H1 (cell line): ENCODE measurements around the gene MOB3B. TPM values are rescaled to one million over a fixed set of nuclear protein-coding genes. Genes with fewer than 3 reads are reported as not detected.

Source experiments
- CTCF ChIA-PET: fragments of 300-600 bp; sonication (Branson Sonifier 250); formaldehyde crosslinking; loops from one replicate; lab custom pipeline; 2021; ENCODE audit not compliant: partially characterized antibody; lab: Charles Lee
- POLR2A ChIA-PET: fragments of 300-600 bp; sonication (Branson Sonifier 250); formaldehyde crosslinking; loops from one replicate; lab custom pipeline; 2021; ENCODE audit warnings: inconsistent platforms; ENCODE audit not compliant: partially characterized antibody; lab: Charles Lee
- DNase-seq, 2 experiments: peaks; one replicate each; pipeline versions ENCODE4 v3.0.0 to v3.0.0-alpha.2; 2010 to 2022; ENCODE audit warnings: low spot score in 2 of 2, low read depth in 1 of 2, mixed read lengths in 1 of 2
- FAIRE-seq: peaks from 2 replicates; lab custom pipeline; 2011; peaks lifted over from hg19 to GRCh38; lab: Jason Lieb, UNC
- H2AFZ ChIP-seq: 2 replicates; pipeline ENCODE4 v1.8.1; 2012; ENCODE audit warnings: low read length, inconsistent platforms
- H2AK5ac ChIP-seq: 2 replicates; pipeline ENCODE4 v1.6.1; 2013; ENCODE audit warnings: low read depth, low read length
- H2BK120ac ChIP-seq: replicated peaks from 2 replicates; pipeline ENCODE3; 2013; ENCODE audit warnings: low read depth, low read length, inconsistent platforms
- H2BK12ac ChIP-seq: 2 replicates; pipeline ENCODE4 v1.6.1; 2013; ENCODE audit warnings: low read depth, low read length
- H2BK15ac ChIP-seq: 2 replicates; pipeline ENCODE4 v1.6.1; 2013; ENCODE audit warnings: low read length
- H2BK20ac ChIP-seq: 2 replicates; pipeline ENCODE4 v1.6.1; 2013; ENCODE audit warnings: low read length
- H2BK5ac ChIP-seq: 2 replicates; pipeline ENCODE4 v1.6.1; 2013; ENCODE audit warnings: low read depth, low read length
- H3K14ac ChIP-seq: 2 replicates; pipeline ENCODE4 v1.6.1; 2013; ENCODE audit warnings: inconsistent platforms; ENCODE audit not compliant: insufficient read length
- H3K18ac ChIP-seq: 2 replicates; pipeline ENCODE4 v1.6.1; 2013; ENCODE audit warnings: low read length; ENCODE audit errors: extremely low read depth
- H3K23ac ChIP-seq: 2 replicates; pipeline ENCODE4 v1.6.1; 2013; ENCODE audit warnings: inconsistent platforms; ENCODE audit not compliant: insufficient read length
- H3K23me2 ChIP-seq: 2 replicates; pipeline ENCODE4 v1.6.1; 2013; ENCODE audit warnings: low read depth, low read length
- H3K27ac ChIP-seq: 2 replicates; pipeline ENCODE4 v1.6.1; 2011; ENCODE audit warnings: low read depth, low read length, inconsistent platforms
- H3K27me3 ChIP-seq, 4 experiments: replicated peaks in 1 of 4; 1 replicate in 1 of 4; 2 replicates in 3 of 4; pipeline versions ENCODE4 v1.6.1 to v1.8.1; 2011 to 2013; ENCODE audit warnings: low read length in 3 of 4, mild to moderate bottlenecking in 3 of 4, inconsistent platforms in 2 of 4, mixed read lengths in 2 of 4, moderate library complexity in 1 of 4; ENCODE audit not compliant: control insufficient read depth in 3 of 4, insufficient read depth in 3 of 4; ENCODE audit errors: extremely low read depth in 1 of 4
- H3K36me3 ChIP-seq, 4 experiments: 2 replicates each; pipeline versions ENCODE4 v1.6.1 to v1.8.1; 2011 to 2013; ENCODE audit warnings: mild to moderate bottlenecking in 4 of 4, low read length in 3 of 4, moderate library complexity in 2 of 4, control low read depth in 1 of 4, inconsistent platforms in 1 of 4; ENCODE audit not compliant: insufficient read depth in 4 of 4, control insufficient read depth in 2 of 4
- H3K4ac ChIP-seq: replicated peaks from 2 replicates; pipeline ENCODE3; 2013; ENCODE audit warnings: low read length, low read depth, mixed read lengths, inconsistent platforms; ENCODE audit not compliant: insufficient read length
- H3K4me1 ChIP-seq, 4 experiments: replicated peaks in 1 of 4; 1 replicate in 1 of 4; 2 replicates in 3 of 4; pipeline versions ENCODE4 v1.6.1 to v1.8.1; 2011 to 2013; ENCODE audit warnings: low read length in 3 of 4, inconsistent platforms in 2 of 4, mixed read lengths in 1 of 4; ENCODE audit not compliant: insufficient read depth in 4 of 4, control insufficient read depth in 3 of 4
- H3K4me2 ChIP-seq, 2 experiments: 2 replicates each; pipeline versions ENCODE4 v1.6.1 to v1.8.1; 2011 to 2013; ENCODE audit warnings: low read depth in 2 of 2, low read length in 2 of 2, control low read depth in 1 of 2, inconsistent platforms in 1 of 2, mild to moderate bottlenecking in 1 of 2; ENCODE audit not compliant: insufficient read depth in 1 of 2
- H3K4me3 ChIP-seq, 4 experiments: fragments of 200-600, 300-600 bp in 1 of 4; sonication (generic), shearing (Covaris generic), sonication (Bioruptor Twin) in 1 of 4; 2 replicates each; pipeline versions ENCODE4 v1.5.1 to v1.8.1; 2011 to 2016; ENCODE audit warnings: low read length in 4 of 4, low read depth in 3 of 4, control low read depth in 2 of 4, inconsistent platforms in 2 of 4, mild to moderate bottlenecking in 2 of 4, mixed read lengths in 1 of 4, moderate library complexity in 1 of 4; ENCODE audit not compliant: insufficient read depth in 2 of 4; ENCODE audit errors: extremely low read depth in 1 of 4
- H3K56ac ChIP-seq: replicated peaks from 2 replicates; pipeline ENCODE3; 2013; ENCODE audit warnings: low read depth, mild to moderate bottlenecking, mixed read lengths, low read length, inconsistent platforms; ENCODE audit not compliant: insufficient read length
- H3K79me1 ChIP-seq: 2 replicates; pipeline ENCODE4 v1.6.1; 2013; ENCODE audit warnings: low read depth, low read length, control low read depth
- H3K79me2 ChIP-seq, 2 experiments: 2 replicates each; pipeline versions ENCODE4 v1.6.1 to v1.8.1; 2012 to 2013; ENCODE audit warnings: low read length in 2 of 2, mild to moderate bottlenecking in 2 of 2, inconsistent platforms in 1 of 2; ENCODE audit not compliant: insufficient read depth in 2 of 2, control insufficient read depth in 1 of 2
- H3K9ac ChIP-seq, 4 experiments: replicated peaks in 1 of 4; 1 replicate in 1 of 4; 2 replicates in 3 of 4; pipeline versions ENCODE4 v1.6.1 to v1.8.1; 2011 to 2013; ENCODE audit warnings: low read depth in 3 of 4, low read length in 3 of 4, control low read depth in 2 of 4, mild to moderate bottlenecking in 2 of 4, moderate library complexity in 2 of 4, inconsistent platforms in 1 of 4; ENCODE audit errors: extremely low read depth in 1 of 4
- H3K9me3 ChIP-seq, 2 experiments: 2 replicates each; pipeline versions ENCODE4 v1.6.1 to v1.8.1; 2012 to 2013; ENCODE audit warnings: mild to moderate bottlenecking in 2 of 2, moderate library complexity in 2 of 2, control low read depth in 1 of 2, inconsistent platforms in 1 of 2, low read depth in 1 of 2, low read length in 1 of 2, mixed read lengths in 1 of 2; ENCODE audit not compliant: insufficient read depth in 2 of 2
- H4K20me1 ChIP-seq, 2 experiments: replicated peaks in 1 of 2; 2 replicates each; pipeline versions ENCODE3 to v1.8.1; 2011 to 2013; ENCODE audit warnings: inconsistent platforms in 2 of 2, low read length in 2 of 2, mild to moderate bottlenecking in 1 of 2; ENCODE audit not compliant: insufficient read depth in 2 of 2, control insufficient read depth in 1 of 2
- H4K5ac ChIP-seq: 2 replicates; pipeline ENCODE4 v1.6.1; 2013; ENCODE audit warnings: low read length, low read depth, mixed read lengths, inconsistent platforms; ENCODE audit not compliant: insufficient read length
- H4K8ac ChIP-seq: 2 replicates; pipeline ENCODE4 v1.8.0; 2013; ENCODE audit warnings: mild to moderate bottlenecking, moderate library complexity, low read length, inconsistent platforms; ENCODE audit not compliant: insufficient read depth; ENCODE audit errors: extremely low read depth
- H4K91ac ChIP-seq: replicated peaks from 2 replicates; pipeline ENCODE3; 2013; ENCODE audit warnings: low read length, mixed read lengths, inconsistent platforms; ENCODE audit not compliant: insufficient read length
- BRCA1 ChIP-seq: IDR thresholded peaks from 2 replicates; pipeline ENCODE4 v1.6.1; 2012; ENCODE audit warnings: low read depth, low read length, improper control_type of control experiment
- CBX8 ChIP-seq: fragments of 300-800, 300-1000 bp; sonication (generic); IDR thresholded peaks from 2 replicates; pipeline ENCODE4 v1.7.1; 2016; ENCODE audit warnings: low read depth, low read length, borderline replicate concordance
- CHD2 ChIP-seq: IDR thresholded peaks from 2 replicates; pipeline ENCODE4 v1.6.1; 2012; ENCODE audit warnings: low read length, improper control_type of control experiment
- EGR1 ChIP-seq: IDR thresholded peaks from 2 replicates; pipeline ENCODE4 v1.6.1; 2011; ENCODE audit warnings: low read depth, low read length, borderline replicate concordance
- SIN3A ChIP-seq, 2 experiments: IDR thresholded peaks in 1 of 2; conservative IDR thresholded peaks in 1 of 2; 2 replicates each; pipeline ENCODE4 v1.6.1; 2011 to 2012; ENCODE audit warnings: low read length in 2 of 2, improper control_type of control experiment in 1 of 2, low read depth in 1 of 2, mild to moderate bottlenecking in 1 of 2
- SP1 ChIP-seq: IDR thresholded peaks from 2 replicates; pipeline ENCODE4 v1.6.1; 2011; ENCODE audit warnings: low read depth, low read length
- SP4 ChIP-seq: IDR thresholded peaks from 2 replicates; pipeline ENCODE4 v1.6.1; 2012; ENCODE audit warnings: low read length, inconsistent platforms
- SUZ12 ChIP-seq: fragments of 200-600 bp; sonication (generic); IDR thresholded peaks from 2 replicates; pipeline ENCODE4 v1.6.1; 2012; ENCODE audit warnings: mild to moderate bottlenecking, inconsistent platforms, low read length, moderate library complexity, mixed read lengths
- TAF1 ChIP-seq: IDR thresholded peaks from 2 replicates; pipeline ENCODE4 v1.6.1; 2011; ENCODE audit warnings: mild to moderate bottlenecking, low read depth, low read length
- TBP ChIP-seq: IDR thresholded peaks from 2 replicates; pipeline ENCODE4 v1.6.1; 2011; ENCODE audit warnings: low read depth, low read length, improper control_type of control experiment
- WGBS, 2 experiments: shearing (Covaris generic) in 1 of 2; methylation state at CpG; one replicate each; pipeline versions ENCODE4 v1.1.6 to v1.1.7; 2013 to 2015; ENCODE audit warnings: low lambda C conversion rate in 2 of 2, mixed read lengths in 2 of 2, inconsistent platforms in 1 of 2, low coverage in 1 of 2, missing lambda C conversion rate in 1 of 2; ENCODE audit not compliant: insufficient replicate concordance in 2 of 2, insufficient coverage in 1 of 2, insufficient read length in 1 of 2; ENCODE audit errors: extremely low coverage in 1 of 2, missing lambda C conversion rate in 1 of 2; 5-methylcytosine and 5-hydroxymethylcytosine counted together
- polyA plus RNA-seq, 7 experiments: library from polyadenylated mRNA; depleted of rRNA in 3 of 7; stranded (reverse) in 5 of 7; unstranded in 2 of 7; fragments of >200 nt in 5 of 7; fragments of 200-250 nt in 2 of 7; gene quantifications; 1 replicate in 5 of 7; 2 replicates in 1 of 7; 4 replicates in 1 of 7; pipeline versions ENCODE4 v1.2.1 to v1.2.3, GENCODE V29; 2011 to 2013; ENCODE audit warnings: missing spikeins in 2 of 7, mixed read lengths in 2 of 7
- total RNA-seq: library from RNA; stranded (reverse); fragmentation: NEBNext Ultra II Directional; extraction: Animal tissue kit (Norgen Biotek cat#: 25700); gene quantifications from 2 replicates; pipeline ENCODE4 v1.2.1, GENCODE V29; 2021

Gene MOB3B
- total and polyA plus RNA-seq, 2 of the 8 experiments (the other 6 are each of a cell fraction or from before 2014, with no cell fraction given), result 12.7 to 16.1 TPM

- Histone ChIP-seq H3K9me3 (no peaks in the 10 kb centered on the region), H3K4me3 (no peak overlapping the region), H3K14ac (no peak overlapping the region), H3K79me2 (no peaks in the 10 kb centered on the region; a peak in 2 of 4 replicates), H3K27ac (no peak overlapping the region), H4K8ac (no peak overlapping the region), H3K23me2 (no peaks in the 10 kb centered on the region), H3K9ac (no peak overlapping the region), H2AK5ac (no peak overlapping the region), H4K91ac (no peak overlapping the region), H2BK20ac (no peak overlapping the region), H3K79me1 (no peaks in the 10 kb centered on the region), H4K5ac (no peak overlapping the region), H3K18ac (no peak overlapping the region), H3K36me3 (no peaks in the 10 kb centered on the region), H3K27me3 (no peaks in the 10 kb centered on the region), H2BK120ac (no peak overlapping the region), H3K4me2 (no peak overlapping the region), H2BK15ac (no peak overlapping the region), H3K23ac (no peak overlapping the region), H2AFZ (no peak overlapping the region), H3K56ac (no peak overlapping the region), H4K20me1 (no peaks in the 10 kb centered on the region), H2BK5ac (no peak overlapping the region), H3K4me1 (peaks cover 0 to 4% (median 0%) of the 10 kb centered on the region in 4 experiments; a peak in 1 of 7 replicates), H2BK12ac (no peak overlapping the region), H3K4ac (no peak overlapping the region)
- 82% methylated on average over 1 of the region's 1 CpG; no CpG with 5 or more reads in 1 of the 2 experiments for WGBS, 2 experiments
- FAIRE-seq, result no peak
- ChIA-PET POLR2A (interaction anchor here (0.8 kb wide), 1 partner anchor 10 kb away, joined by 3 read pairs; no protein-coding TSS in a partner anchor), CTCF (interaction anchor here (0.6 to 1.3 kb wide), 2 partner anchors 47 to 129 kb away, joined by 3 to 4 read pairs; no protein-coding TSS in a partner anchor)
- no peak for TF ChIP-seq SP4
- TF ChIP-seq SP1, result no peak
- TF ChIP-seq SUZ12, result no peak
- TF ChIP-seq BRCA1, result no peak
- no peak for TF ChIP-seq SIN3A (conservative IDR thresholded peaks at IDR 0.05 in 1 of 2, IDR thresholded peaks at IDR 0.05 in 1 of 2; ENCODE audit: low read depth in 1 of 2, low read length in 2 of 2)
- no peak for TF ChIP-seq CHD2
- TF ChIP-seq EGR1, result no peak
- TF ChIP-seq TAF1, result no peak
- TF ChIP-seq CBX8, result no peak
- no peak for TF ChIP-seq TBP
- DNase-seq, result no peak
Measured at GRCh38 chr9:27407491-27407890, 122.1 kb downstream of the MOB3B start.
